ENCODE results near the gene CRABP1. TPM values are rescaled to one million over a fixed set of nuclear protein-coding genes. Genes with fewer than 3 reads are reported as not detected.

Gene CRABP1
- total and polyA plus RNA-seq, 4 donors = not detected

GRCh38 chr15:78327466-78327865 lies 12.7 kb upstream of the CRABP1 start:
- Histone ChIP-seq H3K9me3 (ENCODE audit: control insufficient read depth in 4 of 4, low read length in 3 of 4) (no peaks in the 10 kb centered on the region), H3K9ac (ENCODE audit: low read depth in 1 of 2, low read length in 2 of 2) (no peak overlapping the region), H3K36me3 (ENCODE audit: control insufficient read depth in 4 of 4, insufficient read depth in 3 of 4, low read depth in 1 of 4, low read length in 3 of 4) (no peaks in the 10 kb centered on the region), H3K4me1 (ENCODE audit: control insufficient read depth in 4 of 4, insufficient read depth in 4 of 4, low read length in 3 of 4) (no peaks in the 10 kb centered on the region), H3K27ac (ENCODE audit: low read depth in 1 of 2, low read length in 2 of 2) (no peak overlapping the region), H3K27me3 (ENCODE audit: control insufficient read depth in 4 of 4, insufficient read depth in 4 of 4, low read length in 3 of 4) (no peaks in the 10 kb centered on the region), H3K4me3 (ENCODE audit: low read depth in 1 of 3, low read length in 3 of 3) (no peak overlapping the region)
- WGBS = 28% methylated on average over 1 of the region's 1 CpG
- no peak for TF ChIP-seq GABPA (IDR thresholded peaks at IDR 0.05 in 1 of 2, conservative IDR thresholded peaks at IDR 0.05 in 1 of 2)
- TF ChIP-seq NR2F2 (IDR thresholded peaks at IDR 0.05) = no peak
- no peak for TF ChIP-seq ATF3 (IDR thresholded peaks at IDR 0.05)
- TF ChIP-seq, protein P1, sequence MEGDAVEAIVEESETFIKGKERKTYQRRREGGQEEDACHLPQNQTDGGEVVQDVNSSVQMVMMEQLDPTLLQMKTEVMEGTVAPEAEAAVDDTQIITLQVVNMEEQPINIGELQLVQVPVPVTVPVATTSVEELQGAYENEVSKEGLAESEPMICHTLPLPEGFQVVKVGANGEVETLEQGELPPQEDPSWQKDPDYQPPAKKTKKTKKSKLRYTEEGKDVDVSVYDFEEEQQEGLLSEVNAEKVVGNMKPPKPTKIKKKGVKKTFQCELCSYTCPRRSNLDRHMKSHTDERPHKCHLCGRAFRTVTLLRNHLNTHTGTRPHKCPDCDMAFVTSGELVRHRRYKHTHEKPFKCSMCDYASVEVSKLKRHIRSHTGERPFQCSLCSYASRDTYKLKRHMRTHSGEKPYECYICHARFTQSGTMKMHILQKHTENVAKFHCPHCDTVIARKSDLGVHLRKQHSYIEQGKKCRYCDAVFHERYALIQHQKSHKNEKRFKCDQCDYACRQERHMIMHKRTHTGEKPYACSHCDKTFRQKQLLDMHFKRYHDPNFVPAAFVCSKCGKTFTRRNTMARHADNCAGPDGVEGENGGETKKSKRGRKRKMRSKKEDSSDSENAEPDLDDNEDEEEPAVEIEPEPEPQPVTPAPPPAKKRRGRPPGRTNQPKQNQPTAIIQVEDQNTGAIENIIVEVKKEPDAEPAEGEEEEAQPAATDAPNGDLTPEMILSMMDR (IDR thresholded peaks at IDR 0.05; ENCODE audit: low read depth, low read length, missing input control) = no peak
- no peak for TF ChIP-seq FOXA2 (IDR thresholded peaks at IDR 0.05)
- TF ChIP-seq JUND (IDR thresholded peaks at IDR 0.05) = no peak
- TF ChIP-seq YY1 (IDR thresholded peaks at IDR 0.05) = no peak
- TF ChIP-seq HNF4A (conservative IDR thresholded peaks at IDR 0.05) = peak in 1 of 2 donors; percentile 30
- no peak for DNase-seq (ENCODE audit: low spot score)

- 69% methylated on average over 4 of the region's 4 CpGs for WGBS
- no peaks in the 10 kb centered on the region for H3K36me3 ChIP-seq (ENCODE audit: control insufficient read depth in 4 of 4, insufficient read depth in 3 of 4, low read depth in 1 of 4, low read length in 3 of 4)
- DNase-seq (ENCODE audit: low spot score) = no peak
Measured at GRCh38 chr15:78329625-78330024, 10.5 kb upstream of the CRABP1 start.

More at GRCh38 chr15:78329625-78330024, 10.5 kb upstream of the CRABP1 start:
- no peak overlapping the region for H3K4me3 ChIP-seq (ENCODE audit: low read depth in 1 of 3, low read length in 3 of 3)
- H3K27ac ChIP-seq (ENCODE audit: low read depth in 1 of 2, low read length in 2 of 2) = no peak overlapping the region
- TF ChIP-seq MAX (IDR thresholded peaks at IDR 0.05) (no peak), FOXA2 (IDR thresholded peaks at IDR 0.05) (no peak), ZBTB33 (IDR thresholded peaks at IDR 0.05) (no peak), NR2F2 (IDR thresholded peaks at IDR 0.05) (no peak), HNF4A (conservative IDR thresholded peaks at IDR 0.05) (no peak), RXRA (IDR thresholded peaks at IDR 0.05) (no peak), ATF3 (IDR thresholded peaks at IDR 0.05) (no peak), FOXA1 (IDR thresholded peaks at IDR 0.05) (no peak)
- H3K9me3 ChIP-seq (ENCODE audit: control insufficient read depth in 4 of 4, low read length in 3 of 4) = no peaks in the 10 kb centered on the region
- H3K9ac ChIP-seq (ENCODE audit: low read depth in 1 of 2, low read length in 2 of 2) = no peak overlapping the region
- no peaks in the 10 kb centered on the region for H3K4me1 ChIP-seq (ENCODE audit: control insufficient read depth in 4 of 4, insufficient read depth in 4 of 4, low read length in 3 of 4)
- no peaks in the 10 kb centered on the region for H3K27me3 ChIP-seq (ENCODE audit: control insufficient read depth in 4 of 4, insufficient read depth in 4 of 4, low read length in 3 of 4)
